GM19023 (cell line): ENCODE results near the gene PMPCA.
A peak's percentile ranks its signal among the peaks of the same experiment; 100 is the strongest.
"Not testable (repeated sequence)": the region's sequence is repeated elsewhere in the genome, so short reads cannot be mapped to it uniquely, and the experiment has no call there.

Experiments used
- ATAC-seq: cut with Tn5 transposase; IDR thresholded peaks from one replicate; pipeline ENCODE4 v1.9.1; 2021; ENCODE audit warnings: mild to moderate bottlenecking, moderate library complexity; ENCODE audit not compliant: unreplicated experiment

PMPCA gene

GRCh38 chr9:136392538-136393449 lies 17.7 kb upstream of the PMPCA start:
- no peak for ATAC-seq

- no peak for ATAC-seq
Measured at GRCh38 chr9:136393531-136393930, 16.9 kb upstream of the PMPCA start.

GRCh38 chr9:136394312-136395019 lies 16.0 kb upstream of the PMPCA start:
- no peak for ATAC-seq

- no peak for ATAC-seq
Measured at GRCh38 chr9:136395020-136395340, 15.5 kb upstream of the PMPCA start.

GRCh38 chr9:136395345-136396218 lies 14.9 kb upstream of the PMPCA start:
- no peak for ATAC-seq

- ATAC-seq, result no peak
Measured at GRCh38 chr9:136396219-136396515, 14.3 kb upstream of the PMPCA start.

- ATAC-seq, result no peak
Measured at GRCh38 chr9:136397643-136398042, 12.8 kb upstream of the PMPCA start.

GRCh38 chr9:136398286-136398685 lies 12.2 kb upstream of the PMPCA start:
- no peak for ATAC-seq

- ATAC-seq, result no peak
Measured at GRCh38 chr9:136399176-136400037, 11.1 kb upstream of the PMPCA start.

- ATAC-seq, result peak; percentile 61
Measured at GRCh38 chr9:136400038-136400834, 10.2 kb upstream of the PMPCA start, which contains the start of gene SNAPC4. Gene SNAPC4 (minus strand): TSS chr9:136400170. CDS start chr9:136398428, 1,742 bp downstream.

GRCh38 chr9:136401173-136401922 lies 9.1 kb upstream of the PMPCA start:
- no peak for ATAC-seq

GRCh38 chr9:136402067-136402466 lies 8.4 kb upstream of the PMPCA start:
- ATAC-seq, result no peak

- ATAC-seq, result peak; percentile 40
Measured at GRCh38 chr9:136403538-136403914, 6.9 kb upstream of the PMPCA start.

- no peak for ATAC-seq
Measured at GRCh38 chr9:136403915-136404800, 6.3 kb upstream of the PMPCA start.

GRCh38 chr9:136404801-136405136 lies 5.7 kb upstream of the PMPCA start:
- ATAC-seq, result no peak

GRCh38 chr9:136405481-136405880 lies 5.0 kb upstream of the PMPCA start:
- no peak for ATAC-seq

GRCh38 chr9:136405904-136406303 lies 4.6 kb upstream of the PMPCA start:
- not testable (repeated sequence) for ATAC-seq

GRCh38 chr9:136407061-136407460 lies 3.4 kb upstream of the PMPCA start:
- ATAC-seq, result not testable (repeated sequence)
